Glomerular visceral epithelial cell (primary cell): ENCODE measurements around the gene KLB.
A peak's percentile ranks its signal among the peaks of the same experiment; 100 is the strongest.

ENCODE experiments used
- DNase-seq: peaks from one replicate; pipeline ENCODE4 v3.0.0-alpha.2; 2016; ENCODE audit errors: extremely low spot score

Gene KLB

GRCh38 chr4:39464886-39465501, 58.3 kb downstream of the KLB start:
- DNase-seq: peak; percentile 67

DNA sequence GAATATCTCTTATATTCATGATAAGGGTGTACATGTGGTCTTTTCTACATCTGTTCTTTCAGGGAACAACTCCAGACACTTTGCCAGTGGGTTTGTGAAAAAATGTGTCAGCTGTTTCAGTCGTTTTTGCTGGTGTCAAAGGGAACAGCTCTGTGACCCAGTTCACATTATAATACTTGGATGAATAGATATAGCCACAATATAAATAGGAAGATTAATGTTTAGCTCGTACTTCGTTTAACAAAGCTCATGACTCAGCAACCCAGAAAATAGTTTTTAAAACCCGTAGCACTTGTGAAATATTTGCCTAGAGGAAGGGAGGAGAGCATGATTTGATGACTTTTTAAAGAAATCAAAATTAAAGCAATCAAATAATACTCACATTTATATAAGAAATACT, 60.0 kb downstream of the KLB start:
- peak; percentile 65 for DNase-seq

DNA sequence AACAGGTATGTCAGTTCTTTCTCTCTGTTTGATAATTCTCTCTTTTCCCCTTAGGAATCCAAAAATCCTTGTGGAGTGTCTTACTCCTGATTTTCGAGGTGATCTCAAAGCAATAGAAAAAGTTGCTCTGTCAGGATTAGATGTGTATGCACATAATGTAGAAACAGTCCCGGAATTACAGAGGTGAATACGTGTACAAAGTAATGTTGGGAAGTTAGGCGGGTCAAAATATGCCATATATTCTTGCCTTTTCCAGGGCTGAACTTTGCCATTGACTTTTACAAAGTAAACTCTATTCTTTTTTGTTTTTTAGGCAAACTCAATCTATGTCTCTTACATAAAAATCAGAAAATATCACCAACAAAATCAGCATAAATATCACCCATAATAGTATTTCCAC, 60.7 kb downstream of the KLB start:
- DNase-seq: no peak

- DNase-seq: peak; percentile 84
Observed at GRCh38 chr4:39469429-39470077, 62.8 kb downstream of the KLB start.

DNA sequence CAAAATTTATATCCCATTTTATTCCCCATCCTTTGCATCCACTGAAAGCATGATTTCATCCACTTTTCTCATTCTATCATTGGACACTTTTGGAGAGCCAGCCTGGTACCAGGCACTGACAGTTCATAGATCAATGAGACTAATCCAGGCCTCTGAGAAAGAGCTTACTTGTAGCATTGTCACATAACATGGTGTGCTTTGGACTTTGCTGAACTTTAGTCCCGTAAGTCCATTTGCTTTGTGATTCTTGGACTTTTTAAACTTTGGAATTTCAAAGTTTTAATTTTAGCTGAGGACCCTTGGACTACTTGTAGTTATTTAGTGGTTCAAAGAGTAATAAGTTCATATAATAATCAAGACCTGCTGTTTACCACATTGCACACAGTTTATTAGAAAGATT, 63.7 kb downstream of the KLB start:
- DNase-seq: no peak

- DNase-seq: no peak
Observed at GRCh38 chr4:39472396-39472795, 65.7 kb downstream of the KLB start.

DNA sequence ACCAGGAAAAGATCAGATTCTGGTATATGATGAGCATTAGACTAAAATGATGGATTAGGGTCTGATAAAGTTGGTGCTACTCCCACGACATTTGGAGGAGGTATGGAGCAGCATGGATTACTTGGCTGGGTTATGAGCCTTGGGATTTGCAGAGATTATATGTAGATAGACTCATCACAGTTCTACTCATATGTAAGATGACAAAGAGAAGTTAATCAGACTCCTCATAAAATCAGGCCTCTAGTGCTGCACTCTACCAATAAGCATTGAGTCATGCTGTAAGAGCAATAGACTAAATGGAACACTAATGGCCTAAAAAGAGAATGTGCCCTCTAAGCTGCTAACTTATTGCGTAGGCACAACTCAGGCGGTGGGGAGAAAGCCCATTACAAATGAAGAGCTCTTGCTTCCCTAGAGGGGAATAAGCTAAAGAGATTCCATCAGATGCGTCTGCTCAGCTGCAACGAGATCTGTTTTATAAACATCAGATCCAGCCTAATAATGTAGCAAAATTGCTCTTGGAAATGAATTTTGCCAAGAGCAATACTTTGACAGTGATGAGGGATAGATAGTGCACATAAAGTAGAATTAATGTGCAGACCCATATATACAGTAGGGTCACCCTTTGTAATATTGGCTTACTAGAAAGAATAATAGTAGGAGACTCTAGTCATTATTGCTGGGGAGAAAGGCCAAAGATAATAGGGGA, 69.6 kb downstream of the KLB start:
- DNase-seq: no peak

GRCh38 chr4:39480251-39480650, 73.5 kb downstream of the KLB start:
- DNase-seq: no peak

- no peak for DNase-seq
Observed at GRCh38 chr4:39480902-39481695, 74.4 kb downstream of the KLB start.

- DNase-seq: no peak
Observed at GRCh38 chr4:39484582-39485272, 78.0 kb downstream of the KLB start.

GRCh38 chr4:39486221-39486804, 79.6 kb downstream of the KLB start:
- DNase-seq: no peak

- DNase-seq: no peak
Observed at GRCh38 chr4:39490322-39490721, 83.6 kb downstream of the KLB start.

- DNase-seq: no peak
Observed at GRCh38 chr4:39494354-39494753, 87.6 kb downstream of the KLB start.

DNA sequence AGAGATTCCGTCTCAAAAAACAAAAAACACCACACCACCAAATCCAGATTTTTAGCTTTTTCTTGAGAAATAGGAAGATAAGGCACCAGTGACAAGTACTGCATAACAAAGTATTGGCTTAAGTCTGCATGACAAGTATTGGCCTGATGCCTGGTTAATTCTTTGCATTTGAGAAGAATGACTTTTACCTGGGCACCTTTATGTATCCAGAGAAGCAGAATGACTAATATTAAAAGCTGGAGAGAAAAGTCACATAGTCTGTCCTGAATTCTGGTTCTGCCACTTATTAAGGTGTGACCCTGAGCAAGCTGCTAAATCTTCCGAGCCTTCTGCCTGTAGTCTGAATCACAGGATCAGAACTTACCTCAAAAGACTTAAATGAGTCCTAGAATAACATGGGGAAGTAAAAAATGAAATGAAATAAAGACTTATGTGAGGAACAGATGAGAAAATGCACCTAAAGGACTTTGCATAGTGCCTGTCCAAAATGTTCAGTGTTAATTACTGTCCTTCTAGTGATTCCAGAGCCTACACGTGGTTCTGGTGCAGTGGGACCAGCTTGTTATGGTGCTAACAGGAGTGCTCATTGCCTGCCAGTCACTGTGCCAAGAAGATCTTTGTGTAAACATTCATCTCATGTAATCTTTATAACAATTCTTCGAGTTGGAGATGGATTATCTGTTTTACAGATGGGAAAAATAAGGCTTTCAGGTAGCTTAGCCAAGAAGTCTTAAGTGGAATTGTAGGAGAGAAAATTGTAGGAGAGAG, 88.9 kb downstream of the KLB start:
- DNase-seq: no peak

- no peak for DNase-seq
Observed at GRCh38 chr4:39497909-39498726, 91.4 kb downstream of the KLB start.

- no peak for DNase-seq
Observed at GRCh38 chr4:39498727-39499020, 91.9 kb downstream of the KLB start.
